Measurements from ENCODE around the gene NR6A1.

DNA sequence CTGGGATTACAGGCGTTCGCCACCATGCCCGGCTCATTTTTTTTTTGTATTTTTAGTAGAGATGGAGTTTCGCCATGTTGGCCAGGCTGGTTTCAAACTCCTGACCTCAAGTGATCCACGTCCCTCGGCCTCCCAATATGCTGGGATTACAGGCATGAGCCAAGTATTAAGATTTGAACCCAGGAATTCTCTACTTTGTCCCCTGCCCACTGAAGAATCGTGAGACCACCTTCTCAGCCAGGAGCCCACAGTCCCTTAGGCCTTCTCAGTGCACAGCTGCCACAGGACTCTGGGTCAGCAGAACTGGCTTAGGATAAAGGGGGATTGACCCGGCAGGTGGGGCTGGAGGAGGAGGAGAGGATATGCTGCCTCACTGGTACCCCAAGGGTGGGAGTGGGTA is 19.2 kb upstream of the NR6A1 start:
- TF ChIP-seq CTCF (conservative IDR thresholded peaks at IDR 0.05; ENCODE audit: low read depth, low read length): no peak
- TF ChIP-seq EZH2 (IDR thresholded peaks at IDR 0.05; ENCODE audit: low read length, unreplicated experiment): no peak
